HUES64 (cell line): ENCODE data around the gene GCAT.
A peak's percentile ranks its signal among the peaks of the same experiment; 100 is the strongest.

ENCODE experiments used
- H3K27ac ChIP-seq: 2 replicates; pipeline ENCODE4 v1.7.0; 2013; ENCODE audit warnings: low read depth, low read length, inconsistent platforms
- H3K27me3 ChIP-seq: 2 replicates; pipeline ENCODE4 v1.6.1; 2013; ENCODE audit warnings: mild to moderate bottlenecking, low read length; ENCODE audit not compliant: insufficient read depth
- H3K36me3 ChIP-seq: 2 replicates; pipeline ENCODE4 v1.6.1; 2013; ENCODE audit warnings: mild to moderate bottlenecking, low read length; ENCODE audit not compliant: insufficient read depth
- H3K4me1 ChIP-seq: 2 replicates; pipeline ENCODE4 v1.6.1; 2013; ENCODE audit warnings: mild to moderate bottlenecking, low read length, moderate library complexity; ENCODE audit not compliant: insufficient read depth
- H3K4me3 ChIP-seq: 2 replicates; pipeline ENCODE4 v1.5.1; 2013; ENCODE audit warnings: mild to moderate bottlenecking, low read length, moderate library complexity
- H3K9ac ChIP-seq: 2 replicates; pipeline ENCODE4 v1.6.1; 2013; ENCODE audit warnings: mild to moderate bottlenecking, low read depth, low read length
- H3K9me3 ChIP-seq: 2 replicates; pipeline ENCODE4 v1.6.1; 2013; ENCODE audit warnings: low read depth, low read length; ENCODE audit not compliant: insufficient read depth
- WGBS: fragments of 150-250, 120-280 bp; methylation state at CpG from one replicate; pipeline ENCODE4 v1.1.7; 2013; ENCODE audit warnings: missing lambda C conversion rate; 5-methylcytosine and 5-hydroxymethylcytosine counted together

GCAT gene

DNA sequence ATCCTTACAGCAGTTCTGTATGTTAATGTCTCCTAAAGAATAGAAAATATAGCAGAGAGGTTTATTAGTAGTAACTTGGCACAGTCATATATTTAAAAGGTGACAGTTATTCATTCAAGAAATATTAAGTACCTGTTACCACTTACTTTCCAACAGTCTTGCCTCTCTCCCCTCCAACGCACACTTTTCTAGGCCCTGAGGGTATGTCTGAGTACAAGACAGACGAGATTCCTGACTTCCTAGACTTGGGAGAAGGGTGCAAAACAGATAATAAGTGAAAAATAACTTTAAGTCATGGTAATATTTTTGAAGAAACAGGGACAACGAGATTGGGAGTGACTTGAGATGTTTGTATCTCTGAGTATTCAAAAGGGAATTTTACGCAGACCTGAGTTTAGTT lies 43.1 kb downstream of the GCAT start:
- WGBS: 96% methylated on average over 4 of the region's 4 CpGs
- Histone ChIP-seq H3K9ac (peak overlapping the region; percentile 95; the same call in 1 of the 2 replicates), H3K27ac (no peak overlapping the region), H3K27me3 (no peaks in the 10 kb centered on the region), H3K4me1 (peaks cover 6% of the 10 kb centered on the region; the same call in 1 of the 2 replicates), H3K36me3 (peaks cover 54% of the 10 kb centered on the region), H3K4me3 (peak overlapping the region; percentile 84), H3K9me3 (no peaks in the 10 kb centered on the region)

GRCh38 chr22:37852418-37852817 lies 44.7 kb downstream of the GCAT start:
- Histone ChIP-seq H3K9ac (no peak overlapping the region), H3K9me3 (no peaks in the 10 kb centered on the region), H3K4me1 (peaks cover 6% of the 10 kb centered on the region; the same call in 1 of the 2 replicates), H3K27me3 (no peaks in the 10 kb centered on the region), H3K4me3 (no peak overlapping the region), H3K36me3 (peaks cover 69% of the 10 kb centered on the region), H3K27ac (no peak overlapping the region)
- WGBS: 95% methylated on average over 5 of the region's 5 CpGs

DNA sequence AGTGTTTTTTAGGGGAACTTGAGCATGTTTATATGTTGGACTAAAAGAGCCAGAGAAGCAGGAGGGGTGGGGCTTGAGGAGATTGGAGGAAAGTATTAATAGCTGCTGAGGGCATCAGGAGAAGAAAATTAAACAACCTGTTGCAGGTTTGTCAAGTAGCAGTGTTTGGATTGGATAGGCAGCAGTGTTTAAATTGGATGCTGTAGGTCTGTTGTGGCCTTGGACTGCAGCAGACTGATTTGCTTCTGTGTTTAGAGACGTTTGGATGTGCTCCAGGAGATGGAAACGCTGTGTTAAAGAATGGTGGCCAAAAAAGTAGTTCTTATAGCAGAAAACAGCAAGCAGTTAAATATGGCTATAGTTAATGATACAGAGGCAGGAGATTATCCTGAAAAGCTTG lies 47.2 kb downstream of the GCAT start:
- no peak overlapping the region for H3K27ac ChIP-seq
- H3K36me3 ChIP-seq: peaks cover 90% of the 10 kb centered on the region
- H3K9me3 ChIP-seq: no peaks in the 10 kb centered on the region
- no peaks in the 10 kb centered on the region for H3K27me3 ChIP-seq
- WGBS: 85% methylated on average over 2 of the region's 2 CpGs
- H3K4me3 ChIP-seq: no peak overlapping the region
- peaks cover 6% of the 10 kb centered on the region; the same call in 1 of the 2 replicates for H3K4me1 ChIP-seq
- no peak overlapping the region for H3K9ac ChIP-seq

DNA sequence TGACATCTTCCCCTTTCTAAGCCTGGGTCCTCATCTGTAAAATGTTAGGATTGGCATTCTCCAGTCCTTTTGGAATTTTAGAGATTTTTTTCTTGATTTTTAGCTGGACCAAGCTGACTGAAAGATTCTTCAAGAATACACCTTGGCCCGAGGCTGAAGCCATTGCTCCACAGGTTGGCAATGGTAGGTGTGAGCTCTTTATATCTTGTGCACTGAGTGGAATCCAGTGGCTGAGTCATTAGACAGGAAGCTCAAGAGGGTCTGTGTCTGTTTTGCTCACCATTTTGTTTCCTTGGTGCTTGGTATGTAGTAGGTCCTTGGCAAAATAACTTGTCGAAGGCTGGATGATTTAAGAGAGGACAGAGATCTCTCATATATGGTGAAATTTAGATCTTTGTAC lies 47.7 kb downstream of the GCAT start:
- H3K4me1 ChIP-seq: peaks cover 6% of the 10 kb centered on the region; the same call in 1 of the 2 replicates
- H3K9me3 ChIP-seq: no peaks in the 10 kb centered on the region
- no peak overlapping the region for H3K27ac ChIP-seq
- H3K4me3 ChIP-seq: no peak overlapping the region
- 98% methylated on average over 2 of the region's 2 CpGs for WGBS
- H3K9ac ChIP-seq: no peak overlapping the region
- H3K36me3 ChIP-seq: peaks cover 95% of the 10 kb centered on the region
- no peaks in the 10 kb centered on the region for H3K27me3 ChIP-seq

DNA sequence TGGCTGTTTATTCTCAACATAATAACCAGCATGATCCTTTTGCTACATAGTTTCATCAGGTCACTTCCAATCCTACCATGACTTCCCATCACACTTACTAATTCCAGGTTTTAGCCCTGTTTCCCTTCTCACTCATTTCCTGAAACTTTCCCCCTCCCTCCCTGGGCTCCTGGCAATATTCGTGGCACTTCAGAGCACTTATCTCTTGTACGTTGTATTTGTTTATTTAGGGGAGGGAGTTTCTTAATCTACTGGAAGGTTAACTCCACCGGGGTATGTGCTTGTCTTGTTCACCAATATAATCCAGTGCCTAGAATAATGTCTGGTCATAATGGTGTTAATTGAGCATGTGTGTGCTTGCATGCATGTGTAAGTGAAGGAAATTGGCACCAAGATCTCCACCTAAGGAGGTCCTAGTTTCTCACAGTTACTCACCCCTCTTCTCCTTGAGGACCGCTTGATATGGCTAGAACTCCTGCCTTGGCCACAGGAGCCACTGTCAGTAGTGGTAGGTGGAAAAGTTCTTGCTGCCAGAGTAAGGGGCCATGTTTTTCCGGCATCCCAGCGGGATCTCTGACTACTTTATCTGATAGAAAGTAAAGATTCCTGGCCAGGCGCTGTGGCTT lies 53.2 kb downstream of the GCAT start:
- 94% methylated on average over 7 of the region's 7 CpGs for WGBS
- Histone ChIP-seq H3K4me3 (no peak overlapping the region), H3K9me3 (no peaks in the 10 kb centered on the region), H3K27ac (no peak overlapping the region), H3K9ac (no peak overlapping the region), H3K4me1 (no peaks in the 10 kb centered on the region), H3K36me3 (peaks cover 92% of the 10 kb centered on the region), H3K27me3 (no peaks in the 10 kb centered on the region)

DNA sequence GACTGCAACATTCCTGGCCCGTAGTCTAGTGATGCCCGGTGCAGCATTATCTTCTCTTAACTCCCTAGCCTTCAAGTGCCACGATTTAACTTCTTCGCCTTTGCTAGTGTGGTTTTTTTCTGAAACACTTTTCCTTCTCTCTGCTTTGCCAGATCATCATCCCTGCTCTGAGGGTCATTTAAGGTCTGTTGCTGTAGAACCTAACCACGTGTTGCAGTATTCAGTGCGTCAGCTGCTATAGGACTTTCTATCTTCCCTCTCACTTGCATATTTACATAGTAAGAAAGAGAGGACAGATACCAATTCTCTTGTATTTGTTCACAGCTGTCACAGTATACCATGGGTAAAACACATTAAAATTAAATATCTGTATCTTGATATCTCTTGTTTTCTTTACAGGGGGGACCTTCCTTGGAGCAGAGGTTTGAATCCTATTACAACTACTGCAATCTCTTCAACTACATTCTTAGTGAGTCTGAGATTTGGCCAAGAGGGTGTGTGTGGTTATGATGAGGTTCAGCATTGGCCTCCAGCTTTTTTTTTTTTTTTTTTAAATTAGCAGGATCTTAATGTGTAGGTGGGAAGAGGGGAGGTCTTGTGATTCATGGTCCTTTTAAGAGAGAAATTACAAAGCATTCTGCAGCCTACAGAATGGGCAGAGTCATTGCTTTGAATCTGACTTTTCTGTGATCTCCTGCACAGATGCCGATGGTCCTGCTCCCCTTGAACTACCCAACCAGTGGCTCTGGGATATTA lies 55.0 kb downstream of the GCAT start:
- WGBS: 94% methylated on average over 7 of the region's 7 CpGs
- no peak overlapping the region for H3K4me3 ChIP-seq
- H3K27ac ChIP-seq: peak overlapping the region; percentile 37; the same call in 1 of the 2 replicates
- H3K9me3 ChIP-seq: no peaks in the 10 kb centered on the region
- H3K27me3 ChIP-seq: no peaks in the 10 kb centered on the region
- no peak overlapping the region for H3K9ac ChIP-seq
- H3K4me1 ChIP-seq: no peaks in the 10 kb centered on the region
- H3K36me3 ChIP-seq: peaks cover 91% of the 10 kb centered on the region

DNA sequence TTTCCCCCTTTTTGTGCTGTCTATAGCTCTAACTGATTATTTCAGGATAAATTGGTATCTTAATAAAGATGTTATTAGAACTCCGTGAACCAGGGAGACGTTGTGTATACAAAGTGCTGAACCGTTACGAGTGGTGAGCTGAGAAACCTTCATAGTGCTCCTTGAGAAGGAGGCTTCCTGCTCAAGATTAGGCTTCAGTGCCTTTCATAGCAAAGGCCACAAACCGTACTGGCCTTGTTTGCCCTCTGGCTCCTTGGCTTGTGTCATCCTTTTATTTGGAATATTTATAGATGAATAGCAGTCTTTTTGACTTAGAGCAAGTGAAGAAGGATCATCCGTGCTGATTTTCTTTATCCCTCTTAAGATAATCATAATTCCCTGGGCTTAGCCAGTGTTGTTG lies 57.8 kb downstream of the GCAT start:
- H3K4me1 ChIP-seq: no peaks in the 10 kb centered on the region
- H3K27ac ChIP-seq: no peak overlapping the region
- peaks cover 94% of the 10 kb centered on the region for H3K36me3 ChIP-seq
- WGBS: 95% methylated on average over 5 of the region's 6 CpGs
- no peaks in the 10 kb centered on the region for H3K27me3 ChIP-seq
- H3K4me3 ChIP-seq: no peak overlapping the region
- no peak overlapping the region for H3K9ac ChIP-seq
- no peaks in the 10 kb centered on the region for H3K9me3 ChIP-seq
